NAMALWA (cell line): ENCODE data around the gene NT5C1A.

ENCODE experiments used
- DNase-seq: peaks from one replicate; pipeline ENCODE4 v3.0.0-alpha.2; 2015; ENCODE audit warnings: low spot score

NT5C1A gene

DNA sequence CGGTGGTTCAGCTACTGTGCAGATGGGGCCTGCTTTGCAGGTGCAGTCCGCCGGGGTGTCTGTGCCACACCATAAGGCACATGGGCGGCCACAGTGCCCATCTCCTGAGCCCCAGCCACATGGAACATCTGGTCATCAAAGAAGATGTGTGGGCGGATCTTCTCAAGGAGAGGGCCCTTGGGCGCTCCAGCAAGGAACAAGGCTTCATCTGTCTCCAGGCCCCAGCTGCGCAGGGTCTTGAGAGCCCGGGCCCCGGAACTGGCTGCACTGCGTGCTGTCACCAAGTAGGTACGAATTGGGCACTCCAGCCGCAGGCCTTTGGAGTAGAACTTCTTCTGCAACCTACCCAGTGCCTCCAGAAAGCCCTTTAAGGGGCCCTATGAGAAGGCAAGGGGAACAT, 12.8 kb downstream of the NT5C1A start:
- DNase-seq = no peak

DNA sequence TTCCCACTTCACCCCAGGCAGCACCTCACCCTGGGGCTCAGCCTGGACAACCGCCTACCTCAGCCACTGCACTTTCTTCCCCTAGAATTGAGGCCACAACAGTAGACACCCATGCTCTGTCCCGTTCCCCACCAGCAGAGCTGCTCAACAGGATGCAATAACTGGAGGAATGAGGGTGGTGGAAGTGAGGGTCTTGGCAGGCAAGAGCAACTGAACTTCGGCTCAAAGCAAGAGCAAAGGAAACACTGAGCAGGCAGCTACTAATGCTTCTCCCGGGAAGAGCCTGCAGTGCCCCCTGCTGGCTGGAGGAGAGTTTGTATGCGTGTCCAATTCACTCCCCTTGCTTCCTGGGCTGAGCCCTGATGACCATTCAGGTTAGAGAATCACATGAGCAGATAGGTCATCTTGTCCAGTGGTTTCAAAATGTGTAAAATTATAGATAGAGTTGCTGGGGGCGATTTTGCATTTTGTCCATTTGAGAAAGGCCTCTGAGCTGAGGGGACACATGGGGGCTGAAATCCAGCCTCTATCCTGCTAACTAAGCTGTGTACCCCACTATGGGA, 13.9 kb downstream of the NT5C1A start:
- DNase-seq = peak; percentile 87

DNA sequence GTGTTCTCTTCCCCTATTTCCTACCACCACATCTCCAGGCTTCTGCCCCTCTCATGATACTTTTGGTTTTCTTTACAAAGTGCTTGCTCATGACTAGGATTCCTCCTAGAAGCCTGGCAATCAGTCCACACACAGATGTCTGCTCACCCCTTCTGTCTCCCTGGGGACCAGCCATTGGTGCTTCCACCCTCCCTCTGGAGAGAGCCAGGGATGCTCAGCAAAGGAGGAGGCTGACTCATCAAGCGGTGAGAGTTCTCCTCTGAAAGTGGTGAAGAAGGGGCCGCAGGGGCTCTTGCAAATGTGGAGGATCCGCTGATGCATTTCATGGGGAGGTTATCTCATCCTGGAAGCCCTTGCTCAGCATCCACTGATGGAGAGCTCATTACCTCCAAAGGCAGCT, 14.5 kb downstream of the NT5C1A start:
- DNase-seq = no peak

- no peak for DNase-seq
These were observed 15.5 kb downstream of the NT5C1A start for GRCh38 chr1:39656391-39656790.

DNA sequence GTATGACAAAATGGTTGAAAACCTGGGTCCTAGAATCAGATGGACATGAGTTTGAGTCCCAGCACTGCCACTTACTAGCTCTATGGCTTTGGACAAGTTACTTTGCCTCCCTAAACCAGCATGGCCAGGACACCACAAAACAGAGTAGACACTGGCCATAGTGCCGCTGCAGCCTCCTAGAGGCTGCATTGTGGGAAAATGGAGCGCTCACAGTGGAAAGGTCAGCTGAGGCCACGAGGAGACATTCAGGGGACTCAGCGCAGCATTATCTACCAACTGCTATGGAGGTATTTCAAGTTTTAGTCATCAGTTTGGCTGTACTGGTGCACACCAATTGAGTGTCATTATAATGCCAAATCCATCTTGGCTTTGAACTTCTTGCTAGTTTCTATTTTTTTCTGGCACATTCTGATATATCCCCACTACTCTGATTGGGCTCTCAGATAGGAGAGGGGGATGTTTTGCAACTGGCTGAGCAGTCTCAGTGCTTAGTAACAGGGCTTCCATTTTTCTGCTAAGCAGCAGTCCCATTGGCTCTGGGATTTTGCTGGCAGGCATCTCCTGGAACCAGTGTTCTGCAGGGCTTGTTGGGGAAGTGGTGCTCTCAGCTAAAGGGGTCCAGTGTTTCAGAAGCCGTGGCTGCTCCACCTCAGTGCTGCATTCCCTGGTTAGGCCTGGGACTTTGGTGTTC, 16.2 kb downstream of the NT5C1A start:
- no peak for DNase-seq

DNA sequence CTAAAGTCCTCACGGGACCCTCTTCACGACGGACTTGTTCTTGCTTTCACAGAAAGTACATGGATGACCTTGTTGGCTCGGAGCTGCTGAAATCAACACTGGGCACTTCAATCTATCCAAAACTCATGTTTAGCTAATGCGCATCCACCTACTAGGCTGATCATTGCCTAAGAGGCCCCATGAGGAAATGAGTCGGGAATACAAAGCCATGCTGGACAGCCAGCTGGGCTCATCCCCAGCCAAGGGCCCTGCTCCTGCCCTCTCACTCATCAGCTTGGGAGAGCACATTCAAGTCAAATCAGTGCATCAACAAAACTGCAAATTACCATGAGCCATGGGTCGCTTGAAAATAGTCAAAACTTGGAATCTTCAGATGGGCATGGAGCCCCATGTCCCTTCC, 17.6 kb downstream of the NT5C1A start:
- DNase-seq = no peak

- peak; percentile 86 for DNase-seq
These were observed 18.3 kb downstream of the NT5C1A start for GRCh38 chr1:39653546-39654031.

- DNase-seq = no peak
These were observed 19.4 kb downstream of the NT5C1A start for GRCh38 chr1:39652554-39652953.

GRCh38 chr1:39652105-39652504, 19.8 kb downstream of the NT5C1A start:
- no peak for DNase-seq

DNA sequence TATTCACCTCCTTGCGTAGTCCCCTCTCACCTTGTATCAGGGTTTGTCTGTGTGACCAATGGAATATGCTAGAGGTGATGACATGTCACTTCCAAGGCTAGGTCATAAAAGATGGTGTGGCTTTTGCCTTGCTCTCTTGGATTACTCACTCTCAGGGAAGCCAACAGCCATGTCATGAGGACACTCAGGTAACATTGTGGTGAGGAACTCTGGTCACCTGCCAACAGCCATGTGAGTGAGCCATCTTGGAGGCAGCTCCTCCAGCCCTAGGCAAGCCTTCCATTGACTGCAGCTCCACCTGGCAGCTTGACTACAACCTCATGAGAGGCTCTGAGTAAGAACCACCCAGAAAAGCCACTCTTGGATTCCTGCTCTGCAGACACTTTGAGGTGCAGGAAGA, 21.5 kb downstream of the NT5C1A start:
- DNase-seq = no peak

DNA sequence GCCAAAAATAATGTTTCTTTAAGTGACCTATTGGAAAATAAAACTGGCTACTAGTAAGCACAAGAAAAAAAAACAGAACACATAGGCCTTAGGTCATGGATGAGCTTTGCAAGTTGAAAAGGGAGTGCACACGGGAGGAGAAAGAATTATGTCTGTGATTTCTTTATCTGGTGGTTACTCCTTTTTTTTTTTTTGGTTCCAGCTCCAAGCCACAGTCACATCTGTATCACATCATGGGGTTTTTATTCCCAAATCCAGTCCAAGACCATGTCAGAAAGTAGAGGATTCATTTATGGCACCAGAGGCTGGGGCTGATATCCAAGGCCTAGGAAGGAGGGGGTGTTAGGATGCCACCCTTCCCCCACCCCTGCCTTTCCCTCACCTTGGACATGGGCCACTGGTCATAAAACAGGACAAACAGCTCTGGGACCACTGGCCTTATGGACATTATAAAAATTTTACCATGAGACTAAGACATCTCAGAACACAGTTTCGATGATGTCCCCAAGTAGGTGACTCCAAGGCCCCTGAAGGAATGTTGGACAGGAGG, 22.2 kb downstream of the NT5C1A start:
- no peak for DNase-seq

GRCh38 chr1:39648496-39648895, 23.4 kb downstream of the NT5C1A start:
- no peak for DNase-seq

- no peak for DNase-seq
These were observed 24.7 kb downstream of the NT5C1A start for GRCh38 chr1:39647247-39647646.

GRCh38 chr1:39646232-39647081, 25.4 kb downstream of the NT5C1A start:
- DNase-seq = peak; percentile 70

DNA sequence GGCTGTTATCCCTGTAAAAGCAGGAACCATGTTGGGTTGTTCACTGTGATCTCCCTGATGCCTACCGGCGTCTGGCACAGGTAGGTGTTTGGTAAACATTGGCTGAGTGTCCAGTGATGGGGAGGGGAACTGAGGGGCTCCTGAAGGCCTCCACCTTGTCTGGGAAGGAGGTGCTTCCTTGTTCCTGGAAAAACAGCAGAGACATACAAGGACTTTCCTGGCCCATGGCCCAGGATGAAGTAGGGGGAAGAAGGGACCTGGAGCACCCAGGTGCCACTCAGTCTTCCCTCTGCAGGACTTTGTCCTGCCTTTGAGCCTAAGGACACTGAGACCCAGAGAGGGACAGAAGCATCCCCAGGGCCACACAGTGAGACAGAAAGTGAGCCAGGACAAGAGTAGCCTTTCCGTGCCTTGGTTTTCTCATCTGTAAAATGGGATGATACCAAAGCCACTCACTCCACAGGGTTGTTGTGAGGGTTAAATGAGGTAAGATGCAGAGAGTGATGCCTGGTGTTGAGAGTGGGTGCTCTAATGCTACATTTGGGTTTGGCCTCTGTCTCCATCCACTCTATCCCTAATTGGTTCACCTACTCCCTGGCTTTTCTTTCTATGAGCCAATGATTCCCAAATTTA, 26.4 kb downstream of the NT5C1A start:
- DNase-seq = no peak

GRCh38 chr1:39643705-39644104, 28.2 kb downstream of the NT5C1A start:
- no peak for DNase-seq

DNA sequence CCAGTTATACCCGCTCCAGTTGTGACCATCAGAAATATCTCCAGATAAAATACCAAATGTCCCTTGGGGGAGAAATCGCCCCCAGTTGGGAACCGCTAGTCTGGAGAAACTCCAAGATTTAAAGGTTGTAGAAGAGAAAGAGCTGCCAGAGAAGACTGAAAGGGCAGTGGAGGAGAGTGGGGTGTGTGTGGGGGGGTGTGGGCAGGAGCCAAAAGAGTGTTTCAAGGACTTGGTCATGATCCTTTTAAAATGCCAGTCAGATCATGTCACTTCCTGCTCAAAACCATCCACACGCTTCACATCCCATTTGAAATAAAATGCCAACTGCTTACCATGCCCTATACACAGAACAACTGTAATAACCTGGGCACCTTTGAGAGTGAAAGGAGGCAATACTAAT, 29.1 kb downstream of the NT5C1A start:
- no peak for DNase-seq

DNA sequence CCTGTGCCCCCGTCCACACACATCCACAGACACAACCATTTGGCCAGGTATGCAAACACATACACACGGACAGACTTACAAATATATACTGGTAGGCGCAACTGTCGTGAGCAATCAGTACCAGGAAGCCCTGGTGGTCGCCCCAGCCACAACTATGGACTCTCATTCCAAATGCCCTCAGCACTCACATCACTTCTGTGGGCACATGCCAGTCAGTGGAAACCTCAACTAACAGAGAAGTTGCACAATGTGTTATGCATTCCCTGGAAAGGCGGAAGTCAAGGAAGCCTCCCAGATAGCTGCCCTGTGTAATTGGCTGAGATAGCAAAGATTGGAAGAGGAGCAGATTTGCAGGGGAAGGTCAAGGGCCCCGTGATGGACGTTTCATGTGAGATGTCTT, 31.0 kb downstream of the NT5C1A start:
- DNase-seq = no peak

DNA sequence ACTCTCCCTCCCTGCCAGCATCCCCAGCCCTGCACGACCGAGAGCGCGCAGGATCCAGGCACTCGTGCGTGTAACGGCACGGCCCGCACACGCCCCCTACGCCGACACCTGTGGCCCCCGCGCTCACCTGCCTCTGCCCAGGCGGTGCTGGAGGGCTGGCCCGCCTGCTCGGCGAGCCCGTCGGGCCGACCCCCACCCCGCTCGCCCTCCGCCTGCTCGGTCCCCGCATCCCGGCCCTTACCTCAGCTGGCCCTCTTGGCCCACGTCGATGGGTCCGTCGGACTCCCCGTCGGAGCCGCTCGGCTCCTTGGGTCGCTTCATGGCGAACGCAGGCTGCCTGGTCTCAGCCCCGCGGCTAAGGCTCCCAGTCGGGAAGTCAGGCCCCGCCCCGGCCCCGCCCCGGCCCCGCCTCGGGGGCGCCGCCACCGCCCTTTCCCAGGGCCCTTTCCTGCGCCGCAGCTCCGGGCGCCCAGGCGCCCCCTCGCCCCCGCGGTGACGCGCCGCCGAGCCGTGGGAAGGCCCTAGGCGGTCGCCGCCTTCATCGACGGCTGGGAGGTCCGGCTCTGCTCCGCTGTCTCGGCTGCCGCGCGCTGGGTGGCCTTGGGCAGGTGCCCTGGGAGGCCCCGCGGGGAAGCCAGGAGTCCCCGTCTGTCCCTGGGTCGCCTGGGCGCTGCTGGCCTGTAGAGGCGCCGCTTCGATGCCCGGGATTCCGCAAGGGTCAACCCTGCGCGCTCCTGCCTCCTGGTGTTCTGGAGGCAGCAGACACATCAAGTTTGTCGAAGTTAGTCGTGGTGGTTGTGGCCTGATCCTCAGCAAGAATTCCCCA, 32.4 kb downstream of the NT5C1A start, which contains the start of gene HEYL:
Gene HEYL (minus strand): TSS at position 339 of the 826 bp plus-strand sequence. CDS start 18 bp downstream, at position 321.
- DNase-seq = no peak

- DNase-seq = no peak
These were observed 33.0 kb downstream of the NT5C1A start for GRCh38 chr1:39638965-39639304.

DNA sequence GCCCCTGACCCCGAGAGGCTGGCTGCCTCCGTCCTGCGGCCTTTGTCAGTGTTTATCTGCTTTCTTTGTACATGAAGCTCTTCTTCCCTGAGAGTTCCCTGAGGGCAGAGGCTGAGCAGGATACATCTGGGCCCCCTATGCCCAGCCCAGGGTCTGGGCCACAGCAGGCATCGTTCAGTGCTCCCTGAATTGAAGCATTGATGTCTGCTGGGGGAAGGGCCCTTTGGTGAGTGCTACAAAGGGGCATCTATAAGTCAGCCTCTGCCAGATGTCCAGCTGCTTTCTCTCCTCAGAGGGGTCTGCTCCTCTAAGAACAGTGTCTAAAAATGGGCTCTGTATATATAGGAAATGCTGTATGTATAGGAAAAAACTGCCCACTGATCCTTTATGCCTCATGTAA, 34.5 kb downstream of the NT5C1A start:
- no peak for DNase-seq

- no peak for DNase-seq
These were observed 36.1 kb downstream of the NT5C1A start for GRCh38 chr1:39635871-39636210.
